Sigmoid colon (tissue), 4 donors: ENCODE results near the gene H19.

Experiments used
- EP300 ChIP-seq, 4 donors: sonication (generic); formaldehyde crosslinking; IDR thresholded peaks; one replicate each; pipeline ENCODE4 v1.6.1; 2017; ENCODE audit warnings: antibody characterized with exemption in 4 of 4
- POLR2A ChIP-seq, 2 donors: fragments of 450-650 bp; IDR thresholded peaks; one replicate each; pipeline ENCODE4 v1.6.1; 2016; ENCODE audit warnings: antibody characterized with exemption in 2 of 2, mild to moderate bottlenecking in 2 of 2, moderate library complexity in 2 of 2
- POLR2AphosphoS5 ChIP-seq, 4 donors: sonication (generic); formaldehyde crosslinking; IDR thresholded peaks; one replicate each; pipeline ENCODE4 v1.6.1; 2017; ENCODE audit warnings: antibody characterized with exemption in 4 of 4
- TF ChIP-seq, protein P1 (sequence below), 4 experiments: fragments of 450-650 bp in 3 of 4; fragments of 200-600 bp in 1 of 4; IDR thresholded peaks; one replicate each; pipeline ENCODE4 v1.5.1; 2016 to 2019; ENCODE audit warnings: antibody characterized with exemption in 4 of 4, mild to moderate bottlenecking in 3 of 4, moderate library complexity in 2 of 4

DNA sequence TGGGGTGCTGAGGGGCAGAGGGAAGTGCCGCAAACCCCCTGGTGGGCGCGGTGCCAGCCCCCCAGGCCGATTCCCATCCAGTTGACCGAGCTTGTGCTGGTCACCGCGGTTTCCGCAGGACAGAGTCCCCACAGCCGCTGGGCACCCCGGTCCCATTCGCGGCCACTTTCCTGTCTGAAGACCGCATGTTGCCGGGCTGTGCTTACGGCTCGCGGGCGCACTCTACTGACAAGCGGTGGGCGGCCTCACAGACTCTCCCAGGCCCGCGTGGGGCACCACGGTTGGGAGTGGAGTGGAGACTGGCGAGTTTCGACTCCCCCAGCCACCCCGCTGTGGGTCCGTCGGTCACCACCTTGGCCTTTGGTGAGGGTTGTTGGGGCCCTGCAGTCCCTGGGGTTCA is 648 bp upstream of the H19 start:
- TF ChIP-seq POLR2AphosphoS5 (IDR thresholded peaks at IDR 0.05) (no peak), POLR2A (IDR thresholded peaks at IDR 0.05) (no peak), EP300 (IDR thresholded peaks at IDR 0.05) (no peak)
- TF ChIP-seq, protein P1, sequence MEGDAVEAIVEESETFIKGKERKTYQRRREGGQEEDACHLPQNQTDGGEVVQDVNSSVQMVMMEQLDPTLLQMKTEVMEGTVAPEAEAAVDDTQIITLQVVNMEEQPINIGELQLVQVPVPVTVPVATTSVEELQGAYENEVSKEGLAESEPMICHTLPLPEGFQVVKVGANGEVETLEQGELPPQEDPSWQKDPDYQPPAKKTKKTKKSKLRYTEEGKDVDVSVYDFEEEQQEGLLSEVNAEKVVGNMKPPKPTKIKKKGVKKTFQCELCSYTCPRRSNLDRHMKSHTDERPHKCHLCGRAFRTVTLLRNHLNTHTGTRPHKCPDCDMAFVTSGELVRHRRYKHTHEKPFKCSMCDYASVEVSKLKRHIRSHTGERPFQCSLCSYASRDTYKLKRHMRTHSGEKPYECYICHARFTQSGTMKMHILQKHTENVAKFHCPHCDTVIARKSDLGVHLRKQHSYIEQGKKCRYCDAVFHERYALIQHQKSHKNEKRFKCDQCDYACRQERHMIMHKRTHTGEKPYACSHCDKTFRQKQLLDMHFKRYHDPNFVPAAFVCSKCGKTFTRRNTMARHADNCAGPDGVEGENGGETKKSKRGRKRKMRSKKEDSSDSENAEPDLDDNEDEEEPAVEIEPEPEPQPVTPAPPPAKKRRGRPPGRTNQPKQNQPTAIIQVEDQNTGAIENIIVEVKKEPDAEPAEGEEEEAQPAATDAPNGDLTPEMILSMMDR (IDR thresholded peaks at IDR 0.05): no peak
